Fibroblast of villous mesenchyme (primary cell): Measurements from ENCODE around the gene ARHGAP32. TPM values are rescaled to one million over a fixed set of nuclear protein-coding genes. Genes with fewer than 3 reads are reported as not detected.
A peak's percentile ranks its signal among the peaks of the same experiment; 100 is the strongest.

Experiments used
- DNase-seq: peaks from one replicate; pipeline ENCODE4 v3.0.0-alpha.2; 2010; ENCODE audit warnings: low read depth
- H3K4me3 ChIP-seq: 2 replicates; pipeline ENCODE4 v1.5.1; 2011; ENCODE audit warnings: low read depth, mild to moderate bottlenecking, low read length
- CTCF ChIP-seq: IDR thresholded peaks from 2 replicates; pipeline ENCODE4 v1.5.1; 2012; ENCODE audit warnings: low read depth, mild to moderate bottlenecking, low read length; ENCODE audit not compliant: insufficient read depth
- total RNA-seq: library from RNA; depleted of rRNA; stranded (reverse); fragments of >200 nt; gene quantifications from 2 replicates; pipeline ENCODE4 v1.2.3, GENCODE V29; 2012

The ARHGAP32 gene
- total RNA-seq, 1 donor, result 9.5 TPM

- TF ChIP-seq CTCF, result peak; percentile 90
- DNase-seq, result peak; percentile 82
- H3K4me3 ChIP-seq, result no peak overlapping the region
These were observed 74.4 kb downstream of the ARHGAP32 start for GRCh38 chr11:129117595-129118350.

- DNase-seq, result peak; percentile 93
These were observed 76.2 kb downstream of the ARHGAP32 start for GRCh38 chr11:129115652-129116586.

GRCh38 chr11:129109701-129110100 is 82.4 kb downstream of the ARHGAP32 start:
- H3K4me3 ChIP-seq, result no peak overlapping the region
- peak; percentile 43 for DNase-seq
- no peak for TF ChIP-seq CTCF

More at GRCh38 chr11:129115652-129116586, 76.2 kb downstream of the ARHGAP32 start:
- no peak overlapping the region for H3K4me3 ChIP-seq
- TF ChIP-seq CTCF, result no peak

GRCh38 chr11:129106788-129107187 is 85.3 kb downstream of the ARHGAP32 start:
- H3K4me3 ChIP-seq, result no peak overlapping the region
- DNase-seq, result no peak
- no peak for TF ChIP-seq CTCF

- DNase-seq, result no peak
- no peak overlapping the region for H3K4me3 ChIP-seq
- no peak for TF ChIP-seq CTCF
These were observed 89.4 kb downstream of the ARHGAP32 start for GRCh38 chr11:129102756-129103155.

- no peak for TF ChIP-seq CTCF
- H3K4me3 ChIP-seq, result no peak overlapping the region
- DNase-seq, result no peak
These were observed 89.9 kb downstream of the ARHGAP32 start for GRCh38 chr11:129102225-129102624.
